AG10803 (cell line): ENCODE data around the gene TNIP1.

Experiments used
- DNase-seq: peaks from one replicate; pipeline ENCODE4 v3.0.0; 2010; ENCODE audit warnings: low read depth
- H3K4me3 ChIP-seq: 2 replicates; pipeline ENCODE4 v1.5.1; 2011; ENCODE audit warnings: mild to moderate bottlenecking, low read length, control low read depth
- TF ChIP-seq, protein P1 (sequence below): conservative IDR thresholded peaks from 2 replicates; pipeline ENCODE4 v1.5.1; 2011; ENCODE audit warnings: mild to moderate bottlenecking, low read length, control low read depth, inconsistent platforms

TNIP1 gene

DNA sequence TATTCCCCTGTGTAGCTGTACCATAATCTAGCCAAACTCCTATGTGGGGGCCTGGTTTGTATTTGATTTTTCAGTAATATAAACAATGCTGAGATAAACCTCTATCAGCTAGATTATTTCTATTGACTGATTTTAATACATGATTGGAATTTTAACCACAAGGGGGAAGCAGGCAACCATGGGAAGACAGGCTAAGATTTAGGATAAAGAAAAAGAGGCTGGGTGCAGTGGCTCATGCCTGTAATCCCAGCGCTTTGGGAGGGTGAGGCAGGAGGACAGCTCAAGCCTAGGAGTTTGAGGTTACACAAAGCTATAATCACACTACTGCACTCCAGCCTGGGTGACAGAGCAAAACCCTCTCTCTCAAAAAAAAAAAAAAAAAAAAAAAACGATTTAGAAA is 78.6 kb downstream of the TNIP1 start:
- peak; percentile 52 for DNase-seq
- TF ChIP-seq, protein P1, sequence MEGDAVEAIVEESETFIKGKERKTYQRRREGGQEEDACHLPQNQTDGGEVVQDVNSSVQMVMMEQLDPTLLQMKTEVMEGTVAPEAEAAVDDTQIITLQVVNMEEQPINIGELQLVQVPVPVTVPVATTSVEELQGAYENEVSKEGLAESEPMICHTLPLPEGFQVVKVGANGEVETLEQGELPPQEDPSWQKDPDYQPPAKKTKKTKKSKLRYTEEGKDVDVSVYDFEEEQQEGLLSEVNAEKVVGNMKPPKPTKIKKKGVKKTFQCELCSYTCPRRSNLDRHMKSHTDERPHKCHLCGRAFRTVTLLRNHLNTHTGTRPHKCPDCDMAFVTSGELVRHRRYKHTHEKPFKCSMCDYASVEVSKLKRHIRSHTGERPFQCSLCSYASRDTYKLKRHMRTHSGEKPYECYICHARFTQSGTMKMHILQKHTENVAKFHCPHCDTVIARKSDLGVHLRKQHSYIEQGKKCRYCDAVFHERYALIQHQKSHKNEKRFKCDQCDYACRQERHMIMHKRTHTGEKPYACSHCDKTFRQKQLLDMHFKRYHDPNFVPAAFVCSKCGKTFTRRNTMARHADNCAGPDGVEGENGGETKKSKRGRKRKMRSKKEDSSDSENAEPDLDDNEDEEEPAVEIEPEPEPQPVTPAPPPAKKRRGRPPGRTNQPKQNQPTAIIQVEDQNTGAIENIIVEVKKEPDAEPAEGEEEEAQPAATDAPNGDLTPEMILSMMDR: peak; percentile 54
- H3K4me3 ChIP-seq: no peak overlapping the region

DNA sequence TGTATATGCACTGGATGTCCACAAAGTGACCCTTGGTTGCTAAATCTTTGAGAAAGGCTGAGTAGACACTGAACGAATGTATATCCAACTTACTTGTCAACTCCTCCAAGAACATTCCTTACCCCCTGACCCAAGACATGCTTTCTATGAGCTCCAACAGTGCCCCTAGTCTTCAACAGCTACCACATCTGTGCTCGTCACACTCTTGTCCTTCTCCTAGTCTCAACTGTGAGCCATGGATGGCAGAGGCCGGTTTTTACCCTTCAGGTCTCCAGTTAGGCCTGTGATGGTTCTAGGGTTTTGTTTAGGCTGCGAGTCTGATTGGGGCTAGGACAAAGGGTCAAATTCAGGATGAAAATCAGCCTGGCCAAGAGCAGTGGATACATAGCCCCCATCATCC is 79.4 kb downstream of the TNIP1 start:
- no peak for DNase-seq

DNA sequence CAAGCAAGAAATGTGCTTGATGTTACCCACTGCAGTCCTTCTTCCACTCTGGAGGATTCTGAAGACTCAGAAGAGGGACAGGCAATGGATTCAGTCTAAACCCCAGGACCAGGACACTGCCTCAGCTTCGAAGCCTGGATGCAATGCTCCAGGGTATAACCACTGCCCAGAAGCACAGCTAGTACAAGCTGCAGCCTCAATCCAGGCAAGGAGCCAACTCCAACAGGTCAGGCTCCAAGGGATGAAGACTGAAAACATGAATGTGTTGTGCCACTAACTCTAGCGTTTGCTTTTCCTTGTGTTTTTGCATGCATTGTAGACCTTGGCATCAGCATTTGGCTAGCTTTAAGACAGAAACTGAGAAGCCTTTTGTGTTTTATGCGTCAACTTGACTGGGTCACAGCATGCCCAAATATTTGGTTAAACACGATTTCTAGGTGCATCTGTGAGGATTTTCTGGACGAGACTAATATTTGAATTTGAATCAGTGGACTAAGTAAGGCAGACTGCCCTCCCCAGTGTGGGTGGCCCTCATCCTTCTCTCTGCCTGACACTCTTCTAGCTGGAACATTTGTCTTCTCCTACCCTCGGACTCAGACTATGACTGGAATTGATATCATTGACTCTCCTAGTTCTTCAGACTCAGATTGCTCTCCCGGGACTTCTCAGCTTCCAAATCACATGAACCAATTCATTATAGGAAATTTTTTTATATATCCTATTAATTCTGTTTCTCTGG is 81.0 kb downstream of the TNIP1 start:
- no peak for DNase-seq
- H3K4me3 ChIP-seq: no peak overlapping the region
- TF ChIP-seq, protein P1: no peak

More for the DNA sequence above, 79.4 kb downstream of the TNIP1 start:
- TF ChIP-seq, protein P1: no peak
- H3K4me3 ChIP-seq: no peak overlapping the region

DNA sequence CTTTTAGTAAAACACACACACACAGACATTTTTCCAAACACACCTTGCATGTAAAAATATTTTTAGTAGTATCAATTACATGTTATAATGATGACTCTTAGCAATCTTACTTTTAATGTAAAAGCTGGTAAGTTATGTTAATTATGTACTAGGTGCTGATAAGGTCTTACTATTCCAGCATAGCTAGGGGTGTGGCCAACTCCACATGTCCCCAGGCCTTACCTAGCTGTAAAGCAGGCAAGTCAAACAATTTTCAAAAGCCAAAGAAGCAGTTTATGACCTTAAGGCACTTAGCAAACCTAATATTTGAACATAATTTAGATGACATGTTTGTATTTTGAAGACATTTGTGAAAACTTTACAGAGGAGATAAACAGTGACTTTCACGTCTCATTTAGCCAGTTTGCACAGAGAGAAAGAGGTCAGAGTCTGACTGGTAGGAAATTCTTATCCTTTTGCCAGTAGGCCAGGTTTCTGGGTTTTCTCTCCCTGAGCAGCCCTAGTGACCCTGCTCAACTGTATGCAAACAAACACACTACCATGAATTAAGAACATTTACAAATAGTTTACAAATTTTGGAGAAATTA is 86.9 kb downstream of the TNIP1 start:
- TF ChIP-seq, protein P1: no peak

DNA sequence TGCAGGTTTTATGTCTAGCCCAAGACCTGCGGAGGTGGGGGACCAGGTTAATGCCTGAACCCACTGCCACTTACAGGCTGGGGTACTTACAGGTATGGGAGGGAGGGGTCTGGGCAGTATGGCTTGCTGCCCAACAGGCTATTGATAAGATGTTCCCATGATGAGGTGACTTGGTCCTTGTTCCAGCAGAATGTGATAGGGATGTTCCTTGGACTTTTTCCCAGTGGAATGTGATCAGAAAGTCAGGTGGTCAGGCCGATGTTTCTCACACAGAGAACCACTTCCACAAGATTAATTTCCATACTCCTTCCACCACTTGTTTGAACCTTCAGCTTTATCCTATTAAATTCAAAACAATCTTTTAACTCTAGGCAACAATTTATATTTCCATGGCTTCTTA is 87.4 kb downstream of the TNIP1 start:
- TF ChIP-seq, protein P1: no peak
- no peak overlapping the region for H3K4me3 ChIP-seq
- no peak for DNase-seq

More for the DNA sequence above, 86.9 kb downstream of the TNIP1 start:
- no peak for DNase-seq
- H3K4me3 ChIP-seq: no peak overlapping the region

DNA sequence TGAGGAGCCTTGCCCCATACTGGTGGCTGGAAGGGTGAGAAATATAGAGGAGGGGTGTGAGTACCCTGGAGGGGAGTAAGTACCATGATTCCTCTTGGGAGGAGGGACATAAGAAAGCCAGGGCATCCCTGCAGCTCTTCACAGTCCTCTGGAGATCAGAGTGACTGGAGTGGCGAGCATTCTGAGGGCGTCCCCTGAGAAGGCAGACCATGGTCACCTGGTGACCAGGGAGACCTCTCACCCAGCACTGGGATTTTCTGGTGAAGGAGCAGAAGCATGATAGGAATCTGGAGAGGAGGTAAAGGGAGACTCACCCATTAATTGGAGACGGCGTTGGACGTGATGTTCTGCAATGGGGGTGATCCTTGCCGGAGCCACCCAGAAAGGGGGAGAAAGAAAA is 88.1 kb downstream of the TNIP1 start:
- no peak for DNase-seq
- no peak overlapping the region for H3K4me3 ChIP-seq
- TF ChIP-seq, protein P1: no peak

DNA sequence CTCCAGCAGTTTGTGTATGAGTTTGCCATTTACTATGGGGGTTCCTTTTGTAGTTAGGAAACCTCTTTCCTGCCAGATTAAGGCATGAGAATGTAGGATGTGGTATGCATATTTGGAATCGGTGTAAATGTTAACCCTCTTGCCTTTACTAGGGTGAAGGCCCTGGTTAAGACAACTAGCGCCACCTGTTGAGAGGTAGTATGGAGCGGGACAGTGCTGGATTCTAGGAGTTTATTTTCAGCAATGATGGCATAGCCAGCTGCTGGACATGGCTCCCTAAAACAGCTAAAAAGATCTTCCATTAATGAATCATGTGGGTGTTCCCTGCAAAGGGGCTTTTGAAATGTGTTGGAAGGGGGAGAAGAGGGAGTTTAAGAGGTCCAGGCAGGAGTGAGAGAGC is 91.1 kb downstream of the TNIP1 start:
- no peak overlapping the region for H3K4me3 ChIP-seq
- no peak for DNase-seq
- TF ChIP-seq, protein P1: no peak
